GM21576 (cell line): ENCODE data around the gene SNX18.

ENCODE experiments used
- ATAC-seq: cut with Tn5 transposase; IDR thresholded peaks from one replicate; pipeline ENCODE4 v1.9.1; 2021; ENCODE audit warnings: mild to moderate bottlenecking, moderate library complexity; ENCODE audit not compliant: unreplicated experiment

SNX18 gene

GRCh38 chr5:54539001-54539400, 21.4 kb downstream of the SNX18 start:
- no peak for ATAC-seq

GRCh38 chr5:54540286-54540685, 22.7 kb downstream of the SNX18 start:
- ATAC-seq, result no peak

- no peak for ATAC-seq
These were observed 24.5 kb downstream of the SNX18 start for GRCh38 chr5:54541823-54542783.

- no peak for ATAC-seq
These were observed 26.5 kb downstream of the SNX18 start for GRCh38 chr5:54544044-54544443.

- ATAC-seq, result no peak
These were observed 28.2 kb downstream of the SNX18 start for GRCh38 chr5:54545796-54546195.

- ATAC-seq, result no peak
These were observed 30.2 kb downstream of the SNX18 start for GRCh38 chr5:54547711-54548250.

- ATAC-seq, result no peak
These were observed 31.0 kb downstream of the SNX18 start for GRCh38 chr5:54548565-54548964.

GRCh38 chr5:54551292-54551691, 33.7 kb downstream of the SNX18 start:
- no peak for ATAC-seq

GRCh38 chr5:54551926-54552325, 34.4 kb downstream of the SNX18 start:
- no peak for ATAC-seq

- ATAC-seq, result no peak
These were observed 34.9 kb downstream of the SNX18 start for GRCh38 chr5:54552446-54552845.

GRCh38 chr5:54553659-54554207, 36.2 kb downstream of the SNX18 start:
- no peak for ATAC-seq

- ATAC-seq, result no peak
These were observed 38.6 kb downstream of the SNX18 start for GRCh38 chr5:54556141-54556540.

- no peak for ATAC-seq
These were observed 40.8 kb downstream of the SNX18 start for GRCh38 chr5:54558362-54558761.

- no peak for ATAC-seq
These were observed 44.1 kb downstream of the SNX18 start for GRCh38 chr5:54561651-54562050.

GRCh38 chr5:54563083-54563761, 45.7 kb downstream of the SNX18 start:
- ATAC-seq, result no peak

GRCh38 chr5:54567996-54568395, 50.4 kb downstream of the SNX18 start:
- no peak for ATAC-seq

- ATAC-seq, result no peak
These were observed 53.4 kb downstream of the SNX18 start for GRCh38 chr5:54570916-54571315.

GRCh38 chr5:54571462-54571861, 53.9 kb downstream of the SNX18 start:
- no peak for ATAC-seq

GRCh38 chr5:54573812-54574489, 56.4 kb downstream of the SNX18 start:
- no peak for ATAC-seq

GRCh38 chr5:54577528-54577927, 60.0 kb downstream of the SNX18 start:
- no peak for ATAC-seq
